Superior temporal gyrus (tissue), 1 donor: ENCODE data around the gene KIR2DL3.

Source experiments
- DNase-seq: peaks from one replicate; pipeline ENCODE4 v3.0.0-alpha.2; 2016; ENCODE audit errors: extremely low spot score

KIR2DL3 gene

GRCh38 chr19:54791476-54791875, 53.2 kb downstream of the KIR2DL3 start:
- no peak for DNase-seq

DNA sequence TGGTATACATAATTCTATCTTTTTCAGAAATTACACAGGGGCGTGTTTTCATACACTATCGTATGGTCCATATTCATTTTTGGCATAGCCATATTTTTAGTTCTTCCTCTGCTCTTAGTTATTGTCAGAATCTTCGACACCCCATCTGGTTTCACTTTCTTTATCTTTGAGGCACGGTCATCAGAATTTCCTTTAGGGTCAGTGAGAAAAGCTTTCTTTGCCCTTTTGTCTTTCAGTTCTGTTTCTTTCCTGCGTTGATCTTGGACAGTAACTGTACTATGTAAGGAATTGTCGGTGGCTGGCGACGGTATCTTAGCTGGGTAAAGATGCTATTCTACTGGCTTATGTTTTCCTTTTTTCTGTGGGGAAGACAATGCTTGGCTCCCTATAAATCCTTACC, 54.5 kb downstream of the KIR2DL3 start:
- no peak for DNase-seq

DNA sequence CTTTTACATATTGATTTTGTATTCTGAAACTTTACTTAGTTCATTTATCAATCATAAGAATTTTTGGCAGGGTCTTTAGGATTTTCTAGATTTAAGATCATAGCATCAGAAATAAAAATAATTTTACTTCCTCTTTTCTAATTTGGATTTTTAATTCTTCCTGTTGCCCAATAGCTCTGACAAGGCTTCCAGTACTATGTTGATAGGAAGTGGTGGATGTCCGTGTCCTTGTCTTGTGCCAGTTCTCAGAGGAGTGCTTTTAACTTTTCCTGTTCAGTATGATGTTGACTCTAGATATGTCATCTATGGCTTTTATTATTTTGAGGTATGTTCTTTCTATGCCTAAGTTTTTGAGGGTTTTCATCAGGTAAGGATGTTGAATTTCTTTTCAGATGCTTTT, 57.4 kb downstream of the KIR2DL3 start:
- DNase-seq = no peak
